Stimulated activated CD4-positive, alpha-beta T cell treated with anti-CD3 and anti-CD28 coated beads, Interleukin-2, amount 100 ng/mL, for 24 hours (primary cell): ENCODE data around the gene PRAMEF14.
"Not testable (repeated sequence)": the region's sequence is repeated elsewhere in the genome, so short reads cannot be mapped to it uniquely, and the experiment has no call there.

Experiments
- DNase-seq, 2 donors: peaks; one replicate each; pipeline ENCODE4 v3.0.0-alpha.2; 2020

The PRAMEF14 gene

GRCh38 chr1:13347034-13347433 lies at the start of gene PRAMEF14:
TSS of gene PRAMEF14 (minus strand) at chr1:13347134. CDS start at chr1:13345314, 1,820 bp downstream.
- DNase-seq = not testable (repeated sequence)

GRCh38 chr1:13395311-13395710 lies 48.4 kb upstream of the PRAMEF14 start:
- DNase-seq = not testable (repeated sequence)

GRCh38 chr1:13394761-13395160 lies 47.8 kb upstream of the PRAMEF14 start:
- DNase-seq = not testable (repeated sequence)

GRCh38 chr1:13393004-13393403 lies 46.1 kb upstream of the PRAMEF14 start:
- not testable (repeated sequence) for DNase-seq

- DNase-seq = not testable (repeated sequence)
Measured at GRCh38 chr1:13389332-13389731, 42.4 kb upstream of the PRAMEF14 start, which contains the start of gene PRAMEF17. TSS of gene PRAMEF17 (plus strand) at chr1:13389632. CDS start at chr1:13389658, 26 bp downstream.

- DNase-seq = not testable (repeated sequence)
Measured at GRCh38 chr1:13380380-13380779, 33.4 kb upstream of the PRAMEF14 start.

- not testable (repeated sequence) for DNase-seq
Measured at GRCh38 chr1:13378983-13379382, 32.0 kb upstream of the PRAMEF14 start.

- peak; percentile 23 to 44 for DNase-seq
Measured at GRCh38 chr1:13368544-13368943, 21.6 kb upstream of the PRAMEF14 start.

GRCh38 chr1:13366536-13366935 lies 19.6 kb upstream of the PRAMEF14 start:
- not testable (repeated sequence) for DNase-seq

GRCh38 chr1:13364928-13365327 lies 18.0 kb upstream of the PRAMEF14 start:
- not testable (repeated sequence) for DNase-seq

GRCh38 chr1:13362364-13362763 lies 15.4 kb upstream of the PRAMEF14 start:
- DNase-seq = not testable (repeated sequence)

- DNase-seq = peak; percentile 4 to 26
Measured at GRCh38 chr1:13356774-13357173, 9.8 kb upstream of the PRAMEF14 start.

- not testable (repeated sequence) for DNase-seq
Measured at GRCh38 chr1:13354475-13354874, 7.5 kb upstream of the PRAMEF14 start.

- peak in 1 of 2 donors; percentile 2 for DNase-seq
Measured at GRCh38 chr1:13353476-13353875, 6.5 kb upstream of the PRAMEF14 start.

- not testable (repeated sequence) for DNase-seq
Measured at GRCh38 chr1:13342496-13342895, 4.4 kb downstream of the PRAMEF14 start.

GRCh38 chr1:13315281-13315680 lies 31.7 kb downstream of the PRAMEF14 start, which contains the start of gene PRAMEF15:
TSS of gene PRAMEF15 (plus strand) at chr1:13315581. CDS start at chr1:13318408, 2,827 bp downstream.
- DNase-seq = not testable (repeated sequence)

GRCh38 chr1:13303239-13303638 lies 43.7 kb downstream of the PRAMEF14 start, which contains the start of gene PRAMEF33:
TSS of gene PRAMEF33 (plus strand) at chr1:13303539. CDS start at chr1:13305955, 2,416 bp downstream.
- not testable (repeated sequence) for DNase-seq

GRCh38 chr1:13302197-13302596 lies 44.7 kb downstream of the PRAMEF14 start:
- not testable (repeated sequence) for DNase-seq

- DNase-seq = not testable (repeated sequence)
Measured at GRCh38 chr1:13298699-13299098, 48.2 kb downstream of the PRAMEF14 start.

- DNase-seq = not testable (repeated sequence)
Measured at GRCh38 chr1:13297216-13297931, 49.6 kb downstream of the PRAMEF14 start.
